ENCODE results near the gene BMS1.

The BMS1 gene

DNA sequence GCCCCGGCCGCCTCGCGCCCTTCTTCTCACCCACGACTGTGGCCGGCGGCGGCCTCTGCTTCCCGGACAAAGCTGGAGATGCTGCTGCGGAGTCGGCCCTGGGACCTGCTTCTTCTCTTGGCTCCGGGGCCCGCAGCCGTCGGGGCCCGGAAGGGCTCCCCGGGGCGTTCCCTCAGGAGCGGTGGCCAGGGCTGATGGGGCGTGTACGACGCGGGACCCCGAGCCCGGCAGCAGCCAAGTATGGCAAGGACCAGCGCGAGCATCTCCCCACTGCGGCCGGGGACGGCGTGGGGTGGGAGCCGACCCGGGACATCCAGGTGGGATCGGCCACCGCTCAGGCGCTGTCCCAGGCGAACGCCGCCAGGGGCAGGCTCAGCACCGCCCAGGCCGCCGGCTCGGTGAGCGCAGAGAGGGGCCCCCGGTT is 27.6 kb upstream of the BMS1 start:
- peak overlapping the region; percentile 69 for H3K9ac ChIP-seq
- peaks cover 6% of the 10 kb centered on the region for H3K4me1 ChIP-seq
- H3K27ac ChIP-seq = peak overlapping the region; percentile 63
- peak overlapping the region; percentile 51 for H3K4me3 ChIP-seq (ENCODE audit: low read depth, low read length)
- H3K27me3 ChIP-seq (ENCODE audit: control insufficient read depth, insufficient read depth, low read length) = no peaks in the 10 kb centered on the region
- no peaks in the 10 kb centered on the region for H3K36me3 ChIP-seq (ENCODE audit: control insufficient read depth, insufficient read depth, low read length)
- TF ChIP-seq, protein P1, sequence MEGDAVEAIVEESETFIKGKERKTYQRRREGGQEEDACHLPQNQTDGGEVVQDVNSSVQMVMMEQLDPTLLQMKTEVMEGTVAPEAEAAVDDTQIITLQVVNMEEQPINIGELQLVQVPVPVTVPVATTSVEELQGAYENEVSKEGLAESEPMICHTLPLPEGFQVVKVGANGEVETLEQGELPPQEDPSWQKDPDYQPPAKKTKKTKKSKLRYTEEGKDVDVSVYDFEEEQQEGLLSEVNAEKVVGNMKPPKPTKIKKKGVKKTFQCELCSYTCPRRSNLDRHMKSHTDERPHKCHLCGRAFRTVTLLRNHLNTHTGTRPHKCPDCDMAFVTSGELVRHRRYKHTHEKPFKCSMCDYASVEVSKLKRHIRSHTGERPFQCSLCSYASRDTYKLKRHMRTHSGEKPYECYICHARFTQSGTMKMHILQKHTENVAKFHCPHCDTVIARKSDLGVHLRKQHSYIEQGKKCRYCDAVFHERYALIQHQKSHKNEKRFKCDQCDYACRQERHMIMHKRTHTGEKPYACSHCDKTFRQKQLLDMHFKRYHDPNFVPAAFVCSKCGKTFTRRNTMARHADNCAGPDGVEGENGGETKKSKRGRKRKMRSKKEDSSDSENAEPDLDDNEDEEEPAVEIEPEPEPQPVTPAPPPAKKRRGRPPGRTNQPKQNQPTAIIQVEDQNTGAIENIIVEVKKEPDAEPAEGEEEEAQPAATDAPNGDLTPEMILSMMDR (IDR thresholded peaks at IDR 0.05) = peak; percentile 29
- H3K79me2 ChIP-seq = no peaks in the 10 kb centered on the region
- no peaks in the 10 kb centered on the region for H3K9me3 ChIP-seq (ENCODE audit: control insufficient read depth, low read length)
- peak overlapping the region; percentile 97 for H2AFZ ChIP-seq
- H3K4me2 ChIP-seq (ENCODE audit: low read length) = peak overlapping the region; percentile 81

DNA sequence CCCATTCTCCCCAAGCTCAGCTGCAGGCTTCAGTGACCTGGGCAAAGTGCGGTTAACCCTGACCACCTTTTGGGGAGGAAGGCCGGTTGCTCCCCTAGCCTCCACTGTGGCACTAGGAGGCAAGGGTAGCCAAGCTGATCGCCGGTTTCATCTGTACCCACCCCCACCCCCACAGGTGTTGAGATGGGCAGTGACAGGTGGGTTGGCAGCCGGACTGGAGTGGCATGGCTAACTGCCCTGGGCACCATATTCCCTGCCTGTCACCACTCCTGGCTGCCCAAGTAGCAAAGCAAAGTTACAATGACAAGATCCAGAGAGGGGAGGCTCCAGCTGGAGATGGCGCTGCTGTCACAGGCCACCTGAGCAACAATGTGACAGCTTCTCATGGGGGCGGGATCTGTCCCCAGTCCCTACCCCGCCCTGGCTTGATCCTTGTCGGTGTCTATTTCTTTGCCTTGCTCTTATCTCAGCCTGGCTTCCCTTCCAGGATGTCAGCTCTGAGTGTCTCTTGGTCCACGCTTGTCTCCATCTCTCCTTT is 27.0 kb upstream of the BMS1 start:
- no peaks in the 10 kb centered on the region for H3K9me3 ChIP-seq (ENCODE audit: control insufficient read depth, low read length)
- TF ChIP-seq, protein P1 (IDR thresholded peaks at IDR 0.05) = no peak
- peaks cover 6% of the 10 kb centered on the region for H3K4me1 ChIP-seq
- no peaks in the 10 kb centered on the region for H3K36me3 ChIP-seq (ENCODE audit: control insufficient read depth, insufficient read depth, low read length)
- H3K27ac ChIP-seq = peak overlapping the region; percentile 12
- peak overlapping the region; percentile 97 for H2AFZ ChIP-seq
- no peaks in the 10 kb centered on the region for H3K79me2 ChIP-seq
- no peak overlapping the region for H3K9ac ChIP-seq
- no peaks in the 10 kb centered on the region for H3K27me3 ChIP-seq (ENCODE audit: control insufficient read depth, insufficient read depth, low read length)
- peak overlapping the region; percentile 51 for H3K4me3 ChIP-seq (ENCODE audit: low read depth, low read length)
- H3K4me2 ChIP-seq (ENCODE audit: low read length) = peak overlapping the region; percentile 81

GRCh38 chr10:42767906-42768305 is 14.7 kb upstream of the BMS1 start:
- H3K4me3 ChIP-seq (ENCODE audit: low read depth, low read length) = no peak overlapping the region
- TF ChIP-seq, protein P1 (IDR thresholded peaks at IDR 0.05) = no peak
- no peaks in the 10 kb centered on the region for H3K36me3 ChIP-seq (ENCODE audit: control insufficient read depth, insufficient read depth, low read length)
- H3K4me1 ChIP-seq = no peaks in the 10 kb centered on the region
- H3K9me3 ChIP-seq (ENCODE audit: control insufficient read depth, low read length) = no peaks in the 10 kb centered on the region
- H3K79me2 ChIP-seq = no peaks in the 10 kb centered on the region
- H3K27ac ChIP-seq = no peak overlapping the region
- no peak overlapping the region for H3K9ac ChIP-seq
- H3K27me3 ChIP-seq (ENCODE audit: control insufficient read depth, insufficient read depth, low read length) = no peaks in the 10 kb centered on the region
- no peak overlapping the region for H3K4me2 ChIP-seq (ENCODE audit: low read length)
- no peak overlapping the region for H2AFZ ChIP-seq

DNA sequence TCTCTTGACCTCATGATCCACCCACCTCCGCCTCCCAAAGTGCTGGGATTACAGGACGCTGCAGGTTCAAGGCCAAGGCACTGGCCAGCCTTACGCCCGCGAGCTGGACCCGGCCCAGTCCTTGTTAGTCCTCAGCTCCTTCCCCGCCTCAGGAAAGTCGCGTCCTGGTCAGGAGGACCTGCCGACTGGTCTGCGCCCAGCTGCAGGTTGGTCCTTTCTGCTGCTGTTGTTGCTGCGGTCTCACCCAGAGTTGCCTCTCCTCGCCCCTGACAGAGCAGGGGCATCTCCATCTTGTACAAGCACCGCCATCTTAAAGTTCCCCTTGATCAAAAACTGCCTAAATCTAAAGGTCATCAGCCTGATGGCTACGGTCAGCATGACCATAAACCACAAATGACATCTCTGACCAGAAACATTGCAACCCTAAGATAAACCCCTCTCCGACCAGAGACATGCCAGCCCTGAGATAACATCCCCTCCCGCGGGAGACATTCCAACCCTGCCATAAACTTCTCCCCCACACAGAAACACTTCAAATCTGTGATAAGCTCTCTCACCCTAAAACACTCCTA is 13.9 kb upstream of the BMS1 start:
- Histone ChIP-seq H3K27me3 (ENCODE audit: control insufficient read depth, insufficient read depth, low read length) (no peaks in the 10 kb centered on the region), H3K27ac (no peak overlapping the region), H3K36me3 (ENCODE audit: control insufficient read depth, insufficient read depth, low read length) (no peaks in the 10 kb centered on the region), H3K9me3 (ENCODE audit: control insufficient read depth, low read length) (no peaks in the 10 kb centered on the region), H3K4me1 (no peaks in the 10 kb centered on the region), H3K4me3 (ENCODE audit: low read depth, low read length) (no peak overlapping the region), H2AFZ (no peak overlapping the region), H3K79me2 (no peaks in the 10 kb centered on the region), H3K9ac (no peak overlapping the region), H3K4me2 (ENCODE audit: low read length) (no peak overlapping the region)
- TF ChIP-seq, protein P1 (IDR thresholded peaks at IDR 0.05) = no peak

DNA sequence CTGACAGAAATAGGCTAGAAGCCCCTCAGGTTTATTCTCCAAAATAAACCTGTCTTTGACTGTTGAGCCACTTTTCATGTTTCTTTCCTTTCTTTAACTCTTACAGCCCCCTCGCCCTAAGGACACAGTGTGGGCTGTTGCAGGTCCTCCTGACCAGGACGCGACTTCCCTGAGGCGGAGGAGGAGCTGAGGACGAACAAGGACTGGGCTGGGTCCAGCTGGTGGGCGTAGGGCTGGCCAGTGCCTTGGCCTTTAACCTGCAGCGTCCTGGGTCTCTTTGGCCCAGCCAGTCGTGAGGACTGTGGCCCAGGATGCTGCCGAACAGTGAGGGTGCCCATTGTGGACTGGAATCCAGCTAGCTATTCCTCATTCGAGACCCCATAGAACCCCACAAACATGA is 13.4 kb upstream of the BMS1 start:
- Histone ChIP-seq H3K9ac (no peak overlapping the region), H3K79me2 (no peaks in the 10 kb centered on the region), H3K4me1 (no peaks in the 10 kb centered on the region), H3K27me3 (ENCODE audit: control insufficient read depth, insufficient read depth, low read length) (no peaks in the 10 kb centered on the region), H3K27ac (no peak overlapping the region), H3K36me3 (ENCODE audit: control insufficient read depth, insufficient read depth, low read length) (no peaks in the 10 kb centered on the region), H2AFZ (no peak overlapping the region), H3K4me2 (ENCODE audit: low read length) (no peak overlapping the region), H3K9me3 (ENCODE audit: control insufficient read depth, low read length) (no peaks in the 10 kb centered on the region), H3K4me3 (ENCODE audit: low read depth, low read length) (no peak overlapping the region)
- TF ChIP-seq, protein P1 (IDR thresholded peaks at IDR 0.05) = no peak

All from parathyroid adenoma (tissue), 2 donors.